Lung (tissue), 12 donors: ENCODE results near the gene KIFC1. TPM values are rescaled to one million over a fixed set of nuclear protein-coding genes. Genes with fewer than 3 reads are reported as not detected.
"Not testable (repeated sequence)": the region's sequence is repeated elsewhere in the genome, so short reads cannot be mapped to it uniquely, and the experiment has no call there.

Source experiments
- ATAC-seq: fragments of 200-7000 bp; cut with Tn5 transposase; one replicate; pipeline ENCODE4 v1.9.1; 2020; ENCODE audit warnings: moderate number of reproducible peaks; ENCODE audit not compliant: insufficient read depth, low FRiP score
- DNase-seq, 3 donors: peaks; one replicate each; pipeline ENCODE4 v3.0.0-alpha.2; 2013 to 2017
- H3K27ac ChIP-seq, 2 donors: one replicate each; pipeline ENCODE4 v1.5.1; 2013; ENCODE audit warnings: mild to moderate bottlenecking in 2 of 2, moderate library complexity in 2 of 2, control low read depth in 1 of 2, inconsistent platforms in 1 of 2, low read depth in 1 of 2, low read length in 1 of 2
- H3K27me3 ChIP-seq, 3 donors: one replicate each; pipeline ENCODE4 v1.5.1; 2013; ENCODE audit warnings: low read length in 2 of 3; ENCODE audit not compliant: control insufficient read depth in 3 of 3, insufficient read depth in 3 of 3
- H3K36me3 ChIP-seq, 4 donors: one replicate each; pipeline ENCODE4 v1.5.1; 2013; ENCODE audit warnings: low read length in 4 of 4, mild to moderate bottlenecking in 1 of 4, moderate library complexity in 1 of 4; ENCODE audit not compliant: control insufficient read depth in 4 of 4, insufficient read depth in 4 of 4
- H3K4me1 ChIP-seq, 5 donors: one replicate each; pipeline ENCODE4 v1.5.1; 2013; ENCODE audit warnings: low read length in 5 of 5, mild to moderate bottlenecking in 2 of 5, moderate library complexity in 1 of 5; ENCODE audit not compliant: control insufficient read depth in 5 of 5, insufficient read depth in 5 of 5
- H3K4me3 ChIP-seq: one replicate; pipeline ENCODE4 v1.5.1; 2013; ENCODE audit warnings: mild to moderate bottlenecking, control low read depth, moderate library complexity
- H3K9ac ChIP-seq, 2 donors: one replicate each; pipeline ENCODE4 v1.5.1; 2013; ENCODE audit warnings: low read length in 2 of 2, control low read depth in 1 of 2; ENCODE audit not compliant: insufficient read depth in 1 of 2
- H3K9me3 ChIP-seq, 4 donors: one replicate each; pipeline ENCODE4 v1.5.1; 2013; ENCODE audit warnings: low read length in 3 of 4, mild to moderate bottlenecking in 1 of 4, moderate library complexity in 1 of 4; ENCODE audit not compliant: control insufficient read depth in 4 of 4, insufficient read depth in 3 of 4
- WGBS, 2 donors: extraction: QIAGEN DNeasy Blood & Tissue Kit; methylation state at CpG; one replicate each; pipeline ENCODE4 v1.1.7; 2013; 5-methylcytosine and 5-hydroxymethylcytosine counted together
- polyA plus RNA-seq, 2 donors: library from polyadenylated mRNA; stranded (reverse); fragments of 200-250 nt; gene quantifications; one replicate each; pipeline ENCODE4 v1.2.1, GENCODE V29; 2013
- total RNA-seq, 2 donors: library from RNA; depleted of rRNA in 1 of 2; stranded (reverse); fragments of >200 nt in 1 of 2; gene quantifications; one replicate each; pipeline ENCODE4 v1.2.1, GENCODE V29; 2014 to 2021
- TF ChIP-seq, protein P1 (sequence below): IDR thresholded peaks from 2 replicates; pipeline ENCODE4 v1.5.1; 2012; ENCODE audit warnings: mild to moderate bottlenecking; ENCODE audit errors: control extremely low read depth, extremely low read depth
- donor health status: control.
- donor health status: control.
- donor health status: Bipolar disorder and iron deficiency.
- donor health status: healthy.
- donor health status: DM: yes; HTN: yes; CAD: no.

The KIFC1 gene
- total and polyA plus RNA-seq, 4 donors: 2.1 to 4.4 (median 2.6) TPM

DNA sequence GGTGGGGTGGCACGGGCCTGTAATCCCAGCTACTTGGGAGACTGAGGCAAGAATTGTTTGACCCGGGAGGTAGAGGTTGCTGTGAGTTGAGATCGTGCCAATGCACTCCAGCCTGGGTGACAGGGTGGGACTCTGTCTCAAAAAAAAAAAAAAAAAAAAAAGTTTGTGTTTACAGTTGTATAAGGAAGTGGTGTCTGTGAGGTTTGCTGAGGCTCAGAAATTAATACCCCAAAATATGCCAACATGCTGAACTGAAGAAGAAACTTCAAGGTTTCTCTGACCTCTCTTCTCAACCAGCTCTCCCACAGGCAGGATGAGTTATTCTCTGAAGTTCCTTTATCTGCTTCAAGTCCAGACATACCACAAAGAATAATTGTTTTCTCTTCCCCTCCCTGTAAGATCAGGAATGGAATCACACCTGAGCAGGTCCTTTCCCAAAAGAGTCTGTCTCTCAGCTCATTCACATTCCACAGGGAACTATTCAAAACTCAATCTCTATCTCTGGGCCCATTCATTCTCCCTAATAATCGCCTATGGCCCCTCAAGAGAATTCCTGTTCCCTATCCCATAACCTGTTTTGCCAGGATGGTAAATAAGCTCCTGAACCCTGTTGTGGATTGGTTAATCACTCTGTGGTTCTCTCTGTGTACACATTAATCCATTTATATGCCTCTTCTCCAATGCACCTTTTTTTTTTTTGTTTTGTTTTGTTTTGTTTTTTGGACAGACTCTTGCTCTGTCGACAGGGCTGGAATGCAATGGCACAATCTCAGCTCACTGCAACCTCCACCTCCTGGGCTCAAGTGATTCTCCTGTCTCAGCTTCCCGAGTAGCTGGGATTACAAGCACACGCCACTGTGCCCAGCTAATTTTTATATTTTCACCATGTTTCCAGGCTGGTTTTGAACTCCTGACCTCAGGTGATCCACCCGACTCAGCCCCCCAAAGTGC lies 17.4 kb upstream of the KIFC1 start:
- Histone ChIP-seq H3K4me3 (no peak overlapping the region), H3K9ac (no peak overlapping the region), H3K27ac (no peak overlapping the region), H3K4me1 (peaks cover 0 to 18% (median 5%) of the 10 kb centered on the region in 5 donors), H3K36me3 (no peaks in the 10 kb centered on the region), H3K9me3 (no peaks in the 10 kb centered on the region), H3K27me3 (no peaks in the 10 kb centered on the region)
- DNase-seq (no peak), ATAC-seq (no peak)
- TF ChIP-seq, protein P1, sequence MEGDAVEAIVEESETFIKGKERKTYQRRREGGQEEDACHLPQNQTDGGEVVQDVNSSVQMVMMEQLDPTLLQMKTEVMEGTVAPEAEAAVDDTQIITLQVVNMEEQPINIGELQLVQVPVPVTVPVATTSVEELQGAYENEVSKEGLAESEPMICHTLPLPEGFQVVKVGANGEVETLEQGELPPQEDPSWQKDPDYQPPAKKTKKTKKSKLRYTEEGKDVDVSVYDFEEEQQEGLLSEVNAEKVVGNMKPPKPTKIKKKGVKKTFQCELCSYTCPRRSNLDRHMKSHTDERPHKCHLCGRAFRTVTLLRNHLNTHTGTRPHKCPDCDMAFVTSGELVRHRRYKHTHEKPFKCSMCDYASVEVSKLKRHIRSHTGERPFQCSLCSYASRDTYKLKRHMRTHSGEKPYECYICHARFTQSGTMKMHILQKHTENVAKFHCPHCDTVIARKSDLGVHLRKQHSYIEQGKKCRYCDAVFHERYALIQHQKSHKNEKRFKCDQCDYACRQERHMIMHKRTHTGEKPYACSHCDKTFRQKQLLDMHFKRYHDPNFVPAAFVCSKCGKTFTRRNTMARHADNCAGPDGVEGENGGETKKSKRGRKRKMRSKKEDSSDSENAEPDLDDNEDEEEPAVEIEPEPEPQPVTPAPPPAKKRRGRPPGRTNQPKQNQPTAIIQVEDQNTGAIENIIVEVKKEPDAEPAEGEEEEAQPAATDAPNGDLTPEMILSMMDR: no peak
- WGBS, 2 donors: 61 to 71% methylated on average over 8 of the region's 8 CpGs

DNA sequence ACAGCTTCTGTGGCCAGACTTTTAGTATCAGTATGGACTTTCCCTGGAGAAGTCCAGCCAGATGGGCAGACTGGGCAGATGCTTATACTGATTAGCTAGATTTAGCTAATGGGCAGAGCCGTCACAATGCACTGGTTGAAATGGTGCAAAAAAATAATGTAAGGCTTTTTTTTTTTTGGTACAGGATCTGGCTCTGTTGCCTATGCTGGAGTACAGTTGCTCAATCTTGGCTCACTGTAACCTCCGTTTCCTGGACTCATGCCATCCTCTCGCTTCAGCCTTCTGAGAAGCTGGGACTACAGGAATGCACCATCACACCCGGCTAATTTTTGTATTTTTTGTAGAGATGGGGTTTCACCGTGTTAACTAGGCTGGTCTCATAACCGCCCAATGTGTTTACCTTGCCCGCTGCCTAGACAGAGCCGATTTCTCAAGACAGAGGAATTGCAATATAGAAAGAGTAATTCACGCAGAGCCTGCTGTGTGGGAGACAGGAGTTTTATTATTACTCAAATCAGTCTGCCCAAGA lies 16.4 kb upstream of the KIFC1 start:
- Histone ChIP-seq H3K4me3 (no peak overlapping the region), H3K9me3 (no peaks in the 10 kb centered on the region), H3K27me3 (no peaks in the 10 kb centered on the region), H3K4me1 (peaks cover 0 to 18% (median 5%) of the 10 kb centered on the region in 5 donors), H3K36me3 (no peaks in the 10 kb centered on the region), H3K9ac (no peak overlapping the region), H3K27ac (no peak overlapping the region)
- DNase-seq: peak; percentile 91 to 98 (median 96)
- peak; percentile 66 for ATAC-seq
- TF ChIP-seq, protein P1: no peak
- 11 to 17% methylated on average over 9 of the region's 9 CpGs for WGBS, 2 donors

DNA sequence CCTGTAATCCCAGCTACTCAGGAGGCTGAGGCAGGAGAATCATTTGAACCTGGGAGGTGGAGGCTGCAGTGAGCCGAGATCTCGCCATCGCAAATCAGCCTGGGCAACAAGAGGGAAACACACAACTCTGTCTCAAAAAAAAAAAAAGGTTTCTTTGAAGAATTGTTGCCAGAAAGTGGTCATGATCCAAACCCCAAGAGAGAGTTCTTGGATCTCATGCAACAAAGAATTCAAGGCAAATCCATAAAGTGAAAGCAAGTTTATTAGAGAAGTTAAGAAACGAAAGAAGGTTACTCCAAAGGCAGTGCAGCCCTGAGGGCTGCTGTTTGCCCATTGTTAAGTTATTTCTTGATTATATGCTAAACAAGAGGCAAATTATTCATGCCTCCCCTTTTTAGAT lies 14.5 kb upstream of the KIFC1 start:
- no peak overlapping the region for H3K4me3 ChIP-seq
- TF ChIP-seq, protein P1: no peak
- H3K27me3 ChIP-seq: no peaks in the 10 kb centered on the region
- no peak overlapping the region for H3K27ac ChIP-seq
- 93 to 94% methylated on average over 4 of the region's 4 CpGs for WGBS, 2 donors
- H3K36me3 ChIP-seq: no peaks in the 10 kb centered on the region
- H3K9ac ChIP-seq: no peak overlapping the region
- DNase-seq (no peak), ATAC-seq (no peak)
- H3K9me3 ChIP-seq: no peaks in the 10 kb centered on the region
- H3K4me1 ChIP-seq: peaks cover 0 to 18% (median 5%) of the 10 kb centered on the region in 5 donors

DNA sequence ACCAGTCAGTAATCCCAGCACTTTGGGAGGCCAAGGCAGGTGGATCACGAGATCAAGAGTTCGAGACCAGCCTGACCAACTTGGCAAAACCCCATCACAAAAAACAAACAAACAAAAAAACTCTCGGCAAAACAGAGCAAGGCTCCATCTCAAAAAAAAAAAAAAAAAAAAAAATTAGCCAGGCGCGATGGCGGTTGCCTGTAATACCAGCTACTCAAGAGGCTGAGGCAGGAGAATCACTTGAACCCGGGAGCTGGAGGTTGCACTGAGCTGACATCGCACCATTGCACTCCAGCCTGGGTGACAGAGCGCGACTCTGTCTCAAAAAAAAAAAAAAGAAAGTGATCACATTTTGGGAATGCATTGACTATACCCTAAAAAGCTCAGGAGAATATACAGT lies 12.4 kb upstream of the KIFC1 start:
- not testable (repeated sequence) for ATAC-seq, DNase-seq, H3K27ac ChIP-seq

More for the DNA sequence above, 12.4 kb upstream of the KIFC1 start:
- not testable (repeated sequence) for H3K9ac ChIP-seq, H3K27me3 ChIP-seq, H3K4me3 ChIP-seq, H3K36me3 ChIP-seq, H3K9me3 ChIP-seq
- WGBS, 2 donors: 94% methylated on average over 10 of the region's 10 CpGs
- H3K4me1 ChIP-seq: peaks cover 0 to 17% (median 5%) of the 10 kb centered on the region in 5 donors
